Activated CD8-positive, alpha-beta memory T cell treated with anti-CD3 and anti-CD28 coated beads, Interleukin-2, amount 50 U/mL, for 48 hours (primary cell): ENCODE results near the gene TAMALIN.

Source experiments
- DNase-seq: peaks from one replicate; pipeline ENCODE4 v3.0.0-alpha.2; 2020

The TAMALIN gene

DNA sequence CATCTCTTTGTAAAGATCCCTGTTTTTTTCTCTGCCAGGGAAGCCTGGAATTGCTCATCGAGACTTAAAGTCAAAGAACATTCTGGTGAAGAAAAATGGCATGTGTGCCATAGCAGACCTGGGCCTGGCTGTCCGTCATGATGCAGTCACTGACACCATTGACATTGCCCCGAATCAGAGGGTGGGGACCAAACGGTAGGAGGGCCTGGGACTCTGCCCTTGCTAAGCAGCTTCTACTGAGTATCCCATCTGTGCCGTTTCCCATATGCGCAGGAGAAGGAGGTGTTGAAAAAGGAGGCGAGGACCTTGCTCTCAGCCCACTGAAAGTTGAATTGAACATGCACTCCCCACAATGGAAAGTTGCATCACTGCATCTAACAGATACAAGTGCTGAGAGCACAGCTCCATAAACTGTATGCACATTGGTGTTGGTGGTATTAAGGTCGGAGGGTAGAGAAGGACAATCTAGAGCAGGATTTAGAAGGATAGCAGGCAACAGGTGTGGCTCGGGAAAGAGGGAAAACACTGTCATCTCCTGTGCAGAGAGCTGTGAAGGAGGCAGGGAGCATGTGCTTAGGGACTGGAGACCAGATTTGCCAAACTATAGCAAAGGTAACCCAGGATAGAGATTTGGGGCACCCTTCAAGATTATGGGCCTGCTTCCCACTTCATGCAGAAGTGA is 21.5 kb upstream of the TAMALIN start:
- DNase-seq = no peak

DNA sequence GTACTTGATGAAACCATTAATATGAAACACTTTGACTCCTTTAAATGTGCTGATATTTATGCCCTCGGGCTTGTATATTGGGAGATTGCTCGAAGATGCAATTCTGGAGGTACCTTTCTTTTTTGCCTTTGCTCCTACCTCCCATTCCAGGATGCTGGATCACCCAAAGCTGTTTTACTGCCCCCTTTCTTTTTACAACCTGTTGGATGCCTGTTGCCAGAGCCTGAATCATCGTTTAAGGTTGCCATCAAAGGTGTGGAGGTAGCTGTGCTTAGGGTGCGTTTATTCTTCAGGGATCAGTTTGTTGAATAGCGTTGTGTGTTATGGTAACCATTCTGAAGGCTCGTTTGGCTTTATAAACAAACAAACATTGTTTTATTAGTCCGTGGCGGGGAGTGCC is 19.9 kb upstream of the TAMALIN start:
- no peak for DNase-seq

DNA sequence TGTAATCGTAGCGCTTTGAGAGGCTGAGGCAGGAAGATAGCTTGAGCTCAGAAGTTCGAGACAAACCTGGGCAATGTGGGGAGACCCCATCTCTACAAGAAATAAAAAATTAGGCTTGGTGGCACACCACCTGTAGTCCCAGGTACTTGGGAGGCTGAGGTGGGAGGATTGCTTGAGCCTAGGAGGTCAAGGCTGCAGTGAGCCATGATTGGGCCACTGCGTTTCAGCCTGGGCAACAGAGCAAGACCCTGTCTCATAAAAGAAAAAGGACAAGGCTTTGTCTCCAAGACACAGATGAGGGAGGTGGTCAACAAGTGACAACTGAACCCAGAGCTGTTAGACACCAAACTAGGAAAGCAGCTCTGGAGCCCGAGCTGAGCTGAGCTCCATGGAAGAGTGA is 14.5 kb upstream of the TAMALIN start:
- DNase-seq = no peak

DNA sequence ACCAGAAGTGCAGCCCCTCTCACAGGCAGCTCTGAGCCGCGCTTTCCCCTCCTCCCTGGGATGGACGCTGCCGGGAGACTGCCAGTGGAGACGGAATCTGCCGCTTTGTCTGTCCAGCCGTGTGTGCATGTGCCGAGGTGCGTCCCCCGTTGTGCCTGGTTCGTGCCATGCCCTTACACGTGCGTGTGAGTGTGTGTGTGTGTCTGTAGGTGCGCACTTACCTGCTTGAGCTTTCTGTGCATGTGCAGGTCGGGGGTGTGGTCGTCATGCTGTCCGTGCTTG is 12.3 kb upstream of the TAMALIN start:
- no peak for DNase-seq

DNA sequence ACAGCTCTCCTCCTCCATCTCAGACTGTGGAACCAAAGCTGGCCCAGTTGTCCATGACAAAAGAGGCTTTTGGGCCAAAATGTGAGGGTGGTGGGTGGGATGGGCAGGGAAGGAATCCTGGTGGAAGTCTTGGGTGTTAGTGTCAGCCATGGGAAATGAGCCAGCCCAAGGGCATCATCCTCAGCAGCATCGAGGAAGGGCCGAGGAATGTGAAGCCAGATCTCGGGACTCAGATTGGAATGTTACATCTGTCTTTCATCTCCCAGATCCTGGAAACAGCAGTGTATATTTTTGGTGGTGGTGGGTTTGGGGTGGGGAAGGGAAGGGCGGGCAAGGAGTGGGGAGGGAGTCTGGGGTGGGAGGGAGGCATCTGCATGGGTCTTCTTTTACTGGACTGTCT is 11.8 kb upstream of the TAMALIN start:
- no peak for DNase-seq

DNA sequence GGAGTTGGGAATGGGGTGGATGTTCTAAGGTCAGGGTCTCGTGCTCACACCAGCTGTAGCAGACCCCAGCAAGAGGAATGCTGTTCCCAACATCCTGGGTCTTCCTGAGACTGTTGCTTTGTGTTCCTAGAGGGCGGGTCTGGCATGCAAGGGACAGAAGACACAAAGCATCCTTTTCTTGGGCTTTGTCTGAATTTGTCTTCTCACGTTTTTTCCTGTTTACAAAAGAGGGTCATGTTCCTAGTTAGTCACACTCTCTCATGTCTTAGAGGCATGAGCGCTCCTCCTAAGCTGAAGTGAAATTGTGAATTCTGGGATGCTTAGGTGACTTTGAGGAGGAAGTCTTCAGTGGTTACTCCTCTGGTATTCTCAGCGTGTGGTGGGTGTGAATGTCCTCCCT is 9.6 kb upstream of the TAMALIN start:
- no peak for DNase-seq

DNA sequence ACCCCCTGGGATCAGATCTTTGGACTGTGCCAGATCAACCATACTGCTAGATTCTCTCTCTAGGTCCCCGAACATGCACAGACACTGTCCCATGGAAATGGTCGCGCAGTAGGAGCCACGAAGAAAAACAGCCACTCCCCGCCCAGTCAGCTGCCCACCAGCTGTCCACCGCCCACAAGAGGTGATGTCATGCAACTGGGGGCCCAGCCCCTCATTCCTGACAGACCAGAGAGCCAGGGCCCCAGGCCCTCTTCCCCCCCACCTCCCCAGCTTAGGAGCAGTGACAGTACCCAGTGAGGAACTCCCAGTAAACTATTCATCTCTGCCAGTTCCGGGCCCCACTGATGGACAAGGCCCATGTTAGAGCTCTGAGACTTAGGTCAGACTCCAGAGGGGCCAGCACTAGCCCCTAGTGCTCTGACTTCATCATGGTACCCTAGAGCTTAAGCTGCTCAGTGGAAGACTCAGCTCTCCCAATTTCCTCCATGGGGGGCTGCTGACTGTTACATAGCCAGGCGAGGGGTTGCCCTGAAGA is 3.7 kb upstream of the TAMALIN start:
- DNase-seq = no peak

DNA sequence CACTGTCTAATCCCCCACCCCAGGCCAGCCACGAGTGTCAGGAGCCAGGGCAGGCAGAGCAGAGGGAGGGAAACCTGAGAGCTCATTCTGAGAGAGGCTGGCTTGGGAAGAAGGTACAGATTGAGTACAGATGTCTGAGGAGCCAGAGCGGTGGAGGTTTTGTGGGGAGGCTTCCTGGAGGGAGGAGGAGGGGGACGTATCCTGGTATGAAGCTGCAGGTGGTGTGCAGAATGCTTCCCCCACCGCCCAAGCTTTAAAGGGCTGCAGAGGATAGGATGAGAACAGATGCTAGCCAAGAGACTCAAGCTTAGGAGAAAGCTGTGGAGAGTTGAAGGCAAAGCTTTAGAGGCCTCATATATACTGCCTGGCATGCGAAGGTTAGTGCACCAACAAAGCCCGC is 3.2 kb upstream of the TAMALIN start:
- DNase-seq = no peak

DNA sequence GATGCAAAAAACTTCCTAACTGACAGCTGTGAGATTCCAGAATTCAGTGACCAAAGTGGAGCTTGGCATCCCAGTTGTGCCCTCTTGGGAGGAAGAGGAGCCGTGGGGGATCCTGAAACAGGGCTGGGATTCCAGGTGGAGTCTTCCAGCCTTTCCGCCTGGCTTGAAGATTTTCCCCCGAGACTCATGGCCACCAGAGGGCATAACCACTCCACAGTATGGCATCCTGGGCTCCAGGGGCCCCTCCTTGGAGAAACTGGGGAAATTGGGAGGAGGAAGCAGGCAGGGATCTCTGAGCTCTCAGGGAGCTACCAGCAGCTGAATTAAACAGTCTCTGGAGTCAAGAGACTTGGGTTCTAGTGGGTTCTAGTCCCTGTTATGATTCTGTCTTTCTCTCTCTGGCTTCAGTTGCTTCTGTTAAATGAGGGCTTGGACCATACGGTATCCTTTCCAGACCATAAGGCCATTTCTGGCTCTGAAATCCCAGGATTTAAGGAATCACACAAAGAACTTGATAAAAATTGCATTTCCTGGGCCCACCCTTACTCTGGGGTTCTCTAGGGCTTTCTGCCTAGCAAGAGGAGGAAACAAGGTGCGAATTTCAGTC is 2.6 kb upstream of the TAMALIN start:
- no peak for DNase-seq

DNA sequence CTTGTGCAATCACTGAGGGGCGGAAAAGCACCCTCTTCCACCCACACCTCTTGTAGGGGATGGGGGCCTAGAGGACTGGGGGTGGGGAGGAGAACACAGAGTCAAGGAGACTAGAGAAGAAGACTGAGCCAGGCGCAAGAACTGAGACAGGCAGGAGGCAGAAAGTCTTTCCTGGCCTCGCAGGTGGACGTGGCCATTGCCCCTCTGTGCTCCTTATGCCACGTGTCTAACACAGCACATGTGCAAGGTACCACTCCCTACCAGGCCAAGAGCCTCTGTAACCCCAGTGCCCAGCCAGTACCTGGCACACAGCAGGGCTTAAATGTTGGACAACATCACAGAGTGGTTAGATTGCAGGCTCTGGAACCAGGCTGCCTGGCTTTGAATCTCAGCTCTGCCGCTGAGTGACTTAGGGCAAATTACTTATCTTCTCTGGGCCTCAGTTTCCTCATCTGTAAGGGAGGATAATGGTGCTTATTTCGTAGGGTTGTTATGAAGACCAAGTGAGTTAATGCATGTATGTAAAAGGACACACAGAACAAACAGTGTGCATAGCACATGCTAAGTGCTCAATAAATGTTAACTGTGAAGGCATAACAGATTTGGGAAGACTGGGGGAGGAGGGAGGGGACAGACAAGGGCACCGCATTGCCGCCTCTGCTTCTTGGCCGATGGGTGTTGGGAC is 1.4 kb upstream of the TAMALIN start:
- DNase-seq = no peak

DNA sequence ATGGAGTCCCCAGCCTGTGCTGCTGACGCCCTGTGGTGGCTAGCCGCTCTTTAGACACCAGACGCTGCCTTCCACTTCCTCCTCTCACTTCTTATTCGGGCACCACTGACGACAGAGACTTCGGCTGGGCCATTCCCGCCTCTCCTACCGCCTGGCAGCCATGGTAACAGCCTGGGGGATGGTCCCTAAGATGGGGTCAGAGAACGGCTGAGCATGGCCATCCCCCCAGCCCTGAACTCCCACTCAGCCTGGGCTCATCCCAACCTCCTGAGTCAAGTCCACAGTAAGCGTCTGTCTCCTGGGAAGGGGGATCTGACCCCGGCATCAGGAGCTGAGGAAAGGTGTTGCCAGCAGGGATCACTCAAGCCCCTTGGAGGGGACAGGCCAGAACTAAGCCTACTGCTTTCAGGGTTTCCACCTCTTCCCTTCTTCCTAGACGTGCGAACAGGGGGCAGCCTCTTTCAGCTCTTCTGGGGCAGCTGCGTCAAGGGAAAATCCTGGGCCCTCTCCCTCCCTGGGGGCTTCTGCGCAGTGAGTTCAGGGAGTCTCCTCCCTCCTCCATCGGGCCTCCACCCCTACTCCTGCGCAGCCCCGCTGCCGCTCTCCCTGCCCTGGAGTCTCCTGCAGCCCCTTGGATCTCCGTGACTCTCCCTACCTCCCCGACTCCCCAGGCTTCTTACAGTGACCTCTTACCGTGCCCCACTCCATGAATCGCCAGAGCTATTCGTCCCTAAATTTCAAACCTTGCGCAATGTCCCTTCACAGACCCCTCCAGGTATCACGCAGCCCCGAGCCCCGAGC is 643 bp upstream of the TAMALIN start:
- no peak for DNase-seq

DNA sequence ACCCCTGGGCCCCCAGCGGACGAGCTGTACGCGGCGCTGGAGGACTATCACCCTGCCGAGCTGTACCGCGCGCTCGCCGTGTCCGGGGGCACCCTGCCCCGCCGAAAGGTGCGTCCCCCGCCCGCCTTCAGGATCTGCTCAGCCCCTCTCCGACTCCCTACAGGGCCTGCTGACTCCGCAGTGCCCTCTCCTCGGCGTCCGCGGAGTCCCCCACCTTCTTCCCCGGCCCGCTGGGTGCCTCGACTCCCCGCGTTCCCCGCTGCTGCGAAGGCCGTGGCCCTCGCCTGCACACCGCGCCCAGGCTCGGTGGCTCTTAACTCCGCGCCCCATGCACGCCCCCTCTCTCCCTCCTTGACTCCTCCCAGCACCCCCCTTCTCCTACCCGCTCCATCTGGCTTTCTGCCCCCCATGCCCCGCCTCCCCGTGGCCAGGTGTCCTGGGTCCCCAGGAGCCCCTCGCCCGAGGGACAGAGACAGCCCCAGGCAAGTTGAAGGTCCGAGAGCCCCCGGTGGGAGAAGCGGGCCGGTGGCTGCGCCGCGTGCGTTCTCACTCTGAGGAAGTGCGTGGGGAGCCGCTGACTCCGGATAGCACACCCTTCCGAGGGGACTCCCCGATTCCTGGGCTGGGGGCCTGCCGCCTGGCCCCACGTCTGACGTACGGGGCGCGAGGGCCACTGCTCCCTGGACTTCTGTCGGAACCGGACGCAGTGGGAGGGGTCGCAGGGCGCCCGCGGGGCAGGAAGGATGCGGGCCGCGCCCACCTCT is 594 bp downstream of the TAMALIN start:
- DNase-seq = peak; percentile 73

DNA sequence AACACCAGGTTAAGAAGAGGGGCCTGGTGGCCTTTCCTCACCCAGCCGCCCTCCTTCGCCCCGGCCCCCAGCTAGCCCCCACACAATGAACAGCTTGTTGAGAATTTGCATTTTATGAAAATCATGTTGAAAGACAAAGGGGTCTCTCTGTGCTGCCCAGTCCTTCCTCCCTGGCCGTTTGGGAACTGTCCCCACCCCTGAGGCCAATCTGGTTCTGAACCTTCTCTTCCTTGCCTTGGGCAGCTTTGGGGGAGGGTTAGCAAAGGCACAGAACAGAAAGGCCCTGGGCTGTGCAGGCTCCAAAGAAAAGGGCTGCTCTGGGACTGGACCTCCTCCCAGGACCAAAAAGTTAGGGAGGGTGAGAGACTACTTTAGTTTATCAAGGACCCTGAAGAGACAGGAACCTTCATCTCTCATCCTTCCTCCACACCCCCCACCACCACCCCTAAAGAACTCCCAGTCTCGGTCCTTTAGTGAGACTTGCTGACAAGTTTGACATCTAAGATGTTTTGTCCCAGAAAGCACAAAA is 1.3 kb downstream of the TAMALIN start:
- no peak for DNase-seq

DNA sequence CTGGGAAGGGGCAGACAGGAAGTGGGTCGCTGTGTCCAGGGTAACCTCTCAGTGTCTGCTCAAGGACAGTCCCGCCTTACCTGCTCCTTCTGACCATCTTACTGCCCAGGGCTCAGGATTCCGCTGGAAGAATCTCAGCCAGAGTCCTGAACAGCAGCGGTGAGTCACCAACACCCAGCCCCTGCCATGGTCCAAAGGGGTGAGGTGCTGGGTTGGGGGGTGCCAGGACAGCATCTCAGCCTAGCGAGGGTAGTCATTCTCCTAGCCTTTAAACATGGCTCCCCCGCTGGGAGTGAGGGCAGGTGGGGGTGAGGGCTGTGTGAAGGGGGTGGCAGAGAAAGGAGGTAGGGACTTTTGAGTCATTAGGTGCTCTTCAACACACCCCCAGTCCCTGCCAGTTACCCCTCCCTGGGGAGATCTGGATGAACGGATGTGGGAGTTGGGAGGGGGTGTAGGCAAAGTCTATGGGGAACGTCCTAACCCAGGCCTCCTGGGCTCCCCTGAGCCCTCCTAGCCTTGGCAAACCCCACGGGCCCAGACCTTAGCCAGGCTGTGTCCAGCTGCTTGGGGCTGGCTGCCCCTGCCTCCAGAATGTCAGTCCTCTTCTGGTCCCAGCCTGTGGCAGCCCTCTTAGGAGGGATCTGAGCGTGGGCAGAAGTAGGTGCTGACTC is 2.5 kb downstream of the TAMALIN start:
- no peak for DNase-seq

DNA sequence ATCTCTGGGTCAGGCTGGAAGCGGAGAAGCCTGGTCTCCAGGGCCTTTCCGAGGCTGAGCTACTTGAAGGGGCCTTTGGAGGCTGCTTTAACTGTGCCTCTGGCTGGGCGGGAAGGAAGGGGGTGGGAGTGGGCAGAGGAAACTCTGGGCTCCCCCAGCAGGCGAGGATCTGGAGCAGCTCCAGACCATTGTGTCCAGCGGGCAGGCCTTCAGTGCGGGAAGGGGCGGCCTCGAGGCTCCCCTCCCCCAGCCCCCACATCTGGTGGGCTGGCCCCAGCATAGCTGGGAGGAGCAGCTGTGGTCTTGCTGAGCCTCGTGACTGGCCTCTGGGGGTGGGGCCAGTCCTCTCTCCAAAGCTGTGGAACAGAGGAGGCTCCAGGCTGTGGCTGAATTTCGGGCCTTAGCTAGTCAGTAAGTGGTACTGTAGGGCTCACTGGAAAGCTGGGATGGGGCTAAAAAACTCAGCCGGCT is 3.4 kb downstream of the TAMALIN start:
- no peak for DNase-seq

DNA sequence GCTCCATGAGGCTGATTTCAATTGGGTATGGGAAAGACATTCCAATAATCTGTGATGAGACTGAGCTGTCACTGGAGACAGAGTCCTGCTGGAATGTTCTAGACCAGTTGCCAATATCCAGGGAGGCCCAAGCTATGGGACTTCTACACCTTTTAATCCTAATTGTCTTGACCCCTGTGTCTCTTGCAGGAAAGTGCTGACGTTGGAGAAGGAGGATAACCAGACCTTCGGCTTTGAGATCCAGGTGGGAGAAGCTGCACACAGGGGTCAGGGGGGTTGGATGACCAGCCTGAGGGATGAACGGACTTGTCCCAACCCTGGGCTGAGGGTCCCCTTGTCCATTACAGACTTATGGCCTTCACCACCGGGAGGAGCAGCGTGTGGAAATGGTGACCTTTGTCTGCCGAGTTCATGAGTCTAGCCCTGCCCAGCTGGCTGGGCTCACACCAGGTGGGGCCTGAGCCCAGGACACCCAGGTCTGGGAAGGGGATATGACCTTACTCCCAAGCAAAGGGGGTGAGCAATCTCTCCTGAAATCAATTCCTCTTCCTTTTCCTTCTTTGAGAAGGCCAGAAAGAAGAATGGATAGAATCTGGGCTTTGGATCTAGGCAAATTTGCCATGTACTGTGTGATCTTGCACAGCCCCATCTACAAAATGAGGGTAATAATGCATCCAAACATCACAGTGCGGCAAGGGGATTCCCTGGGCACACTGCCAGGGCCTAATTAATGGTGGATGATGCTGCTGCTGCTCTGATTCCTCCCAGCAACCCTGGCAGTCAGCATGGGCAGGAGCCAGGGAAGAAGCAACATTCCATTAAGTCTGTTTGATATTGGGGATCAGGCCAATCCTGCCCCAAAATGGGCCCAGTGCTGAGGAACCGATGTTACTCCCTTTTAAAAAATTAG is 4.2 kb downstream of the TAMALIN start:
- DNase-seq = no peak

DNA sequence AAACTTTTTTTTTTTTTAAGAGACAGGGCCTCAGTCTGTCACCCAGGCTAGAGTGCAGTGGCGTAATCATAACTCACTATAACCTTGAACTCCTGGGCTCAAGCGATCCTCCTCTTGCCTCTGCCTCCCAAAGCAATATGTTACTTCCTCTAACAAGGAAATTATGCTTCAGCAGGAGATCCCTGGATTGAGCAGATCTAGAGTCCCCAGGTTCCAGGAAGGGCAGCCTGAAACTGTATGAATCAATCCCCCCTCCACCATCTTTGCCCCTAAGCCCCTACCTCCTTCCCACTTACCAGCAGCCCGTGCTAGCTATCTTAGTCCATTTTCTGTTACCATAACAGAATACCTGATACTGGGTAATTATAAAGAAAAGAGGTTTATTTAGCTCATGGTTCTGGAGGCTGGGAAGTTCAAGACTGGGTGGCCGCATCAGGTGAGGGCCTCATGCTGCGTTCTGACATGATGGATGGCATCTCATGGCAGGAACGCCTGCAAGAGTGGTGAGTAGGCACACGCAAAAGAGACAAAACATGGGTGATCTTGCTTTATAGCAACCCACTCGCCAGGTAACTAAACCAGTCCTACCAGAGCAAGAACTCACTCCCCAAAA is 5.0 kb downstream of the TAMALIN start:
- no peak for DNase-seq

DNA sequence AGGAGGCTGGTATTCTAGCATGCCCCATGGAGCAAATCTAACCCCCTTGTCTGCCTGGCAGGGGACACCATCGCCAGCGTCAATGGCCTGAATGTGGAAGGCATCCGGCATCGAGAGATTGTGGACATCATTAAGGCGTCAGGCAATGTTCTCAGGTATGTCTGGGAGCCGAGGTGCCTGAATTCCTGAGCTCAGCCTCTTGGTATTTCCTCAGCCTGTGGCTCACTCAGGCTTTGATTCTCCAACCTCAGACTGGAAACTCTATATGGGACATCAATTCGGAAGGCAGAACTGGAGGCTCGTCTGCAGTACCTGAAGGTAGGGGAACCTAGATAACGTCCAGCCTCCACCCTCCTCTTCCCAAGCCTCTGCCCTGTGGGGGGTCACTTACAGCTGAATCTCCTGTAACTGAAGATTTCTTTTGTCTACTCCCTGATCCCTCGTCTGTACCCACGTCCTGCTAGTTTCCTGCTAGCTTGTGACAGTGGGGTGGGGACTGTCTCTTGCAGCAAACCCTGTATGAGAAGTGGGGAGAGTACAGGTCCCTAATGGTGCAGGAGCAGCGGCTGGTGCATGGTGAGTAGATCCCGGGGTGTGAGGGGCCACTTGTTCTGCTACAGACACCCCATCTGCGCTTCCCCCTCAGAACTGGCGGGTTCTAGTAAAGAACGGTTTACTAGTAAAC is 7.0 kb downstream of the TAMALIN start:
- no peak for DNase-seq
